ENCODE measurements around the gene SLC4A3. TPM values are rescaled to one million over a fixed set of nuclear protein-coding genes. Genes with fewer than 3 reads are reported as not detected.

The SLC4A3 gene
- total and polyA plus RNA-seq, 3 experiments from 2014 or later: 0.13 TPM; not detected in 2

DNA sequence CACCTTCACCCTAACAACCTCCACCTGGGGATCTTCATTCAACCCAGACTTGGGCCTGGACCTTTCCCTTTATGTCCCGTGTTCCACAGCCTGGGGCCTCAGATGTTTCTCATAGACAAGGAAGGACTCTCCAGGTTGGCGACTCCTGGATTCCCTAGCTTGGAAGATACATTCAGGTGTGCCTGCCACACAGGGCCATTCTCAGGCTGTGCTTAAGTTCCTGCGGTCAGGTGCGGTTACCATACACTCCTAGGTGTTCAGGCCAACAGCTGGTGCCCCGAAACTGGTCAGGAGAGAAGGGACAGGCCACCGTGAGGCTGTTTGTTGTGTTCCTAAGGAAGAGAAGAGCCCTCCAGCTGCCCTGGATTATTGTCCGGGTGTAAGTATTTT is 15.6 kb downstream of the SLC4A3 start:
- POLR2A ChIA-PET: no interaction called here
- Histone ChIP-seq H3K36me3 (ENCODE audit: insufficient read depth, low read length) (no peaks in the 10 kb centered on the region), H3K27ac (ENCODE audit: low read depth, low read length) (no peak overlapping the region), H3K4me3 (ENCODE audit: low read length) (no peak overlapping the region), H3K9me3 (ENCODE audit: low read length) (no peaks in the 10 kb centered on the region), H3K27me3 (ENCODE audit: insufficient read depth, low read length, poor library complexity, severe bottlenecking) (no peaks in the 10 kb centered on the region), H3K4me1 (ENCODE audit: insufficient read depth, low read length) (no peaks in the 10 kb centered on the region)
- CTCF ChIA-PET: interaction anchor here (0.6 to 2.1 kb wide), 11 partner anchors 9 to 146 kb away, joined by 3 to 11 read pairs (median 4); partner anchors contain the start of gene GMPPA
- Mint-ChIP-seq H3K36me3 (no peaks in the 10 kb centered on the region), H3K27ac (no peak overlapping the region), H3K4me3 (no peak overlapping the region), H3K27me3 (peaks cover 24 to 48% of the 10 kb centered on the region in 2 donors), H3K9me3 (no peaks in the 10 kb centered on the region), H3K4me1 (peaks cover 4 to 11% (median 7%) of the 10 kb centered on the region in 3 donors)
- no peak for DNase-seq

DNA sequence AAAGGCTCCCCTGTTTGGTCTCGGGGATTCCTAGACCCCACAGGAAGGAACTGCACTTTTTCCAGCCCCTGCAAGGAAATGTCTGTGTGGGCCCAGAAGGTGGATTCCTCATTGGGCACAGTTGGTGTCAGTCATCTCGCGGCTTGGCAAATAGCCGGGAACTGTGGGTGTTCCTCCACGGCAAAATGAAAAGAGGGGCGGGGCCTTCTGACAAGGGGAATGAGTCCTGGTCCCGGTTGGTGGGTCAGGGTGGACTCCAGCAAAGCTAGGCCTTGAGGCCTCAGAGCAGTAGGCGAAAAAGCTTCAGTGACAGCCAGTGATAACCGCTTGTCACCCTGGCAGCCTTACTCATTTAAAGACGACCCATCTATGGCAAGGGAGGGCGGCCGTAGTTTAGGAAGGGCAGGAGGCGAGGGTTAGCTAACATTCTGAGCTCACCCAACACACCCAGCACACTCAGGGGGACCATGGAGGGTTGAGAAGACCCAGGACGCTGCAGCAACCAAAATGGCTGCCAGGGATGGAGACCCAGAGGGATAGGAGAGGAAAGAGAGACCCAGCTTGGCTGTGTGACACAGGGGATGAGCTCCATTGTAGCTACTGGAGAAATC is 16.5 kb downstream of the SLC4A3 start:
- Histone ChIP-seq H3K4me1 (ENCODE audit: insufficient read depth, low read length) (no peaks in the 10 kb centered on the region), H3K4me3 (ENCODE audit: low read length) (no peak overlapping the region), H3K27ac (ENCODE audit: low read depth, low read length) (no peak overlapping the region), H3K27me3 (ENCODE audit: insufficient read depth, low read length, poor library complexity, severe bottlenecking) (peaks cover 1% of the 10 kb centered on the region), H3K9me3 (ENCODE audit: low read length) (no peaks in the 10 kb centered on the region), H3K36me3 (ENCODE audit: insufficient read depth, low read length) (no peaks in the 10 kb centered on the region)
- Mint-ChIP-seq H3K27me3 (peaks cover 18 to 52% of the 10 kb centered on the region in 2 donors), H3K27ac (no peak overlapping the region), H3K36me3 (no peaks in the 10 kb centered on the region), H3K4me3 (no peak overlapping the region), H3K9me3 (no peaks in the 10 kb centered on the region), H3K4me1 (peaks cover 4 to 8% (median 7%) of the 10 kb centered on the region in 3 donors)
- POLR2A ChIA-PET: no interaction called here
- no peak for DNase-seq
- CTCF ChIA-PET: interaction anchor here (1.2 to 1.8 kb wide), 3 partner anchors 17 to 103 kb away, joined by 4 to 10 read pairs (median 5); no protein-coding TSS in a partner anchor

DNA sequence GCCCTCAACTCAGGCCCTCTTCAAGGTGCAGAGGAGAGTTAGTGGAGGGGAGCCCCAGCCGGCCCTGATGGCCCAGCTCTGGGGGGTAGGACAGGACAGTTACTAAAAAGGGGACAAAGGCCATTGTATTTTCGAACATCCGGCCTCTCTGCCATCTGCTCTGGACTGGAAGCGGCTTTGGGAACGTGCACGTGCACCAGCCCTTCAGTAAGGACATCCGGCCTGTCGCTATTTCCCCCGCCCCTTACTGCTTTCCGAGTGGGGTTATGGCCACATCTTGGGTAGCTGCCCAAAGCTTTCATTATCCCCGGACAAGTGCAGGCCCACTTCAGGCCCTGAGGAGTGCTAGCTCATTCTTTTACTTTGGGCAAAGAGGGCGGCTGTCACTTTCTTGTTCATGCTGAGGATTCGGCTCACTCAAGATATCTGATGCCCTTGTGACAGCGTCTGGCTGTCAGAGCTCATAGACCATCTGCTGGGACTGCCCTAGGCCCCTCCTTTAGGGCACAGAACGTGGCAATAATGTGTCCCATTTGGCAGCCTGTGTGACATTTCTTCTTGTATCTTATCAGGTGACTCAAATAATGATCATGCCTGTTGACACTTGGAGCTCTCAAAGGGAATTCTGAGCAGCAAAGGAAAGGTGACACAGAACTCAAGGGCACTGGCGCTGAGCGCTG is 17.5 kb downstream of the SLC4A3 start:
- H3K4me3 Mint-ChIP-seq: no peak overlapping the region
- no peak overlapping the region for H3K27ac ChIP-seq (ENCODE audit: low read depth, low read length)
- peaks cover 5% of the 10 kb centered on the region for H3K27me3 ChIP-seq (ENCODE audit: insufficient read depth, low read length, poor library complexity, severe bottlenecking)
- H3K36me3 Mint-ChIP-seq: no peaks in the 10 kb centered on the region
- no peaks in the 10 kb centered on the region for H3K9me3 ChIP-seq (ENCODE audit: low read length)
- H3K27me3 Mint-ChIP-seq: peaks cover 18 to 59% of the 10 kb centered on the region in 2 donors
- ChIA-PET POLR2A (no interaction called here), CTCF (interaction anchor here (1.8 kb wide), 1 partner anchor 104 kb away, joined by 7 read pairs; no protein-coding TSS in a partner anchor)
- no peak overlapping the region for H3K27ac Mint-ChIP-seq
- H3K4me1 Mint-ChIP-seq: peaks cover 4 to 7% (median 7%) of the 10 kb centered on the region in 3 donors
- no peak for DNase-seq
- no peaks in the 10 kb centered on the region for H3K4me1 ChIP-seq (ENCODE audit: insufficient read depth, low read length)
- no peaks in the 10 kb centered on the region for H3K9me3 Mint-ChIP-seq
- H3K4me3 ChIP-seq (ENCODE audit: low read length): no peak overlapping the region
- no peaks in the 10 kb centered on the region for H3K36me3 ChIP-seq (ENCODE audit: insufficient read depth, low read length)

DNA sequence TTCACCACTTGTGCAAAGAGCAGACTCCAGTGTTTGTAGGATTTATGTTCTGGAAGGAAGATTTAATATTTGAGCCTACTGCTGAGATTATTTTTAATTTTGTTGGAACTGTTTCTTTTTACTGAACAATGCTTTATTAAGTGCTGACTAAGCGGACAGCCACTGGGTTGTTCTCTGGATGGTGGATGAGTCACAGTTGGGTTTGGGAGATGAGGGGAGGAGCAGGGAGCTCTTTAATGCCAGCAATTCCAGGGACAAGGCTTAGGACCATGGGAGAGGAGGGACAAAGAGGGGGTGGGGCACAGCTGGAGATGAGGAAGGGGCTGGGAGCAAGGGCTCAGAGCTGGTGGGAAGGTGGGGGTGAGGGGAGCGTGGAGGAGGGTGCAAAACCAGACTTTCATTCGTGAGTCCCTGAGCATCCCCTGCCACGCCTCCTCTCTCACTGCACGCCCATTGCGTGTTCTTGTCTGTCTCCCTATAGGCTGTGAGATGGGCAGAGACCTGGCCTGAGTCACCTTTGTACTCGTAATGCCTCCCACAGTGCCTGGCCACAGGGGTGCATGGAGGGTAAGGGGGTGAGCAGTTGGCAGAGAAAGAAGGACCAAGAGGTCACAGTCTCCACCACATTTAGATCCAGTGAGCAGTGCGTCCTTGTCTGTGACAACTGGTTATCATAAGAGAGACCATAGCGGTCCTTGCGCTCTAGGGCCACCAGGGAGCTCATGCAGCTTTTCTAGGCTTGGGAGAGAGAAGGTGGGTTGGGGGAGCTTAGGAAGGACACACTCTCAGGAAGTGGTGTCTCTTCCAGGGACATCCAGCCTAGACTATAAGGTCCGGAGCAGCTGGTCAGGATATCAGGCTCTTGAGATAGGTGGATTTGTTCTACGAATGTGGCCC is 18.4 kb downstream of the SLC4A3 start:
- Histone ChIP-seq H3K27me3 (ENCODE audit: insufficient read depth, low read length, poor library complexity, severe bottlenecking) (peaks cover 5% of the 10 kb centered on the region), H3K27ac (ENCODE audit: low read depth, low read length) (no peak overlapping the region), H3K9me3 (ENCODE audit: low read length) (no peaks in the 10 kb centered on the region), H3K4me3 (ENCODE audit: low read length) (no peak overlapping the region), H3K36me3 (ENCODE audit: insufficient read depth, low read length) (no peaks in the 10 kb centered on the region), H3K4me1 (ENCODE audit: insufficient read depth, low read length) (no peaks in the 10 kb centered on the region)
- Mint-ChIP-seq H3K9me3 (no peaks in the 10 kb centered on the region), H3K36me3 (no peaks in the 10 kb centered on the region), H3K4me3 (no peak overlapping the region), H3K27me3 (peaks cover 18 to 62% of the 10 kb centered on the region in 2 donors), H3K4me1 (peaks cover 4 to 7% (median 7%) of the 10 kb centered on the region in 3 donors), H3K27ac (no peak overlapping the region)
- ChIA-PET CTCF (interaction anchor here (1.8 kb wide), 1 partner anchor 105 kb away, joined by 7 read pairs; no protein-coding TSS in a partner anchor), POLR2A (no interaction called here)
- no peak for DNase-seq

DNA sequence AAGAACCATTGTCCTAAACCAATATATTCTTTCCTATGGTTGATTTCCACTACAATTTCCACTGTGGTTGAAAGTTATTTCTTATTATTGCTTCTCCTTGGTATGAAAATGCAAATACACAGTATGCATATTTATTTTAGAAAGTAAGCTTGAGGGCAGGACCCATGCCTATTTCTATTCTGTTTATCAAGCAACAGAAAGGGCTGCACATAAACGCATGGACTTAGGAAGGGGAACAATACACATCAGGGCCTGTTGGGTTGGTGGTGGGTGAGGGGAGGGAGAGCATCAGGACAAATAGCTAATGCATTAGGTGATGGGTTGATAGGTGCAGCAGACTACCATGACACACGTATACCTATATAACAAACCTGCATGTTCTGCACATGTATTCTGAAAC is 20.7 kb downstream of the SLC4A3 start:
- H3K4me1 Mint-ChIP-seq: no peaks in the 10 kb centered on the region
- no peak for DNase-seq
- ChIA-PET CTCF (interaction anchor here (0.6 kb wide), 1 partner anchor 1336 kb away, joined by 3 read pairs; no protein-coding TSS in a partner anchor), POLR2A (no interaction called here)
- H3K27me3 Mint-ChIP-seq: peaks cover 28 to 75% of the 10 kb centered on the region in 2 donors
- no peaks in the 10 kb centered on the region for H3K36me3 ChIP-seq (ENCODE audit: insufficient read depth, low read length)
- H3K4me3 Mint-ChIP-seq: no peak overlapping the region
- H3K27me3 ChIP-seq (ENCODE audit: insufficient read depth, low read length, poor library complexity, severe bottlenecking): peaks cover 5% of the 10 kb centered on the region
- no peak overlapping the region for H3K27ac Mint-ChIP-seq
- H3K4me1 ChIP-seq (ENCODE audit: insufficient read depth, low read length): no peaks in the 10 kb centered on the region
- peaks cover 0 to 5% (median 3%) of the 10 kb centered on the region in 5 donors for H3K9me3 Mint-ChIP-seq
- H3K27ac ChIP-seq (ENCODE audit: low read depth, low read length): no peak overlapping the region
- H3K36me3 Mint-ChIP-seq: no peaks in the 10 kb centered on the region
- H3K9me3 ChIP-seq (ENCODE audit: low read length): no peaks in the 10 kb centered on the region
- H3K4me3 ChIP-seq (ENCODE audit: low read length): no peak overlapping the region

DNA sequence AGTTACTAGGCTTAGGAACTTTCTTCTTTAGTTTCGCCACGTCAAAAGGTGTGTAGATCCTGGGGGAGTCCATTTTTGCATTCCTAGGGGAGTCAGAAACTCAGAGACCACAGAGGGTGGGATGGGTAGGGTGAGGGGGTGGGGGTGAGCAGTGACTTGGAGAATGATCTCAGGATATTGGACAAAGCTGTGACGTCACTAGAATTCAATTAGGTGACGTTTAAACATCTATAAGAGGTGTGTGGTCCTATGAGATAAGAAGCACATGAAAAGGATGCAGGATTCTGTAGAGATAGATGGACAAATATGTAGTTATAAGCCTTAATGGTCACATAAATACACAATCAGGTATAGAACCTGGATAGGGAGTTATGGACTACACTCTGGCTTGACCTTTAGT is 21.5 kb downstream of the SLC4A3 start:
- Histone ChIP-seq H3K27ac (ENCODE audit: low read depth, low read length) (no peak overlapping the region), H3K4me3 (ENCODE audit: low read length) (no peak overlapping the region), H3K9me3 (ENCODE audit: low read length) (no peaks in the 10 kb centered on the region), H3K4me1 (ENCODE audit: insufficient read depth, low read length) (no peaks in the 10 kb centered on the region), H3K36me3 (ENCODE audit: insufficient read depth, low read length) (no peaks in the 10 kb centered on the region), H3K27me3 (ENCODE audit: insufficient read depth, low read length, poor library complexity, severe bottlenecking) (peaks cover 9% of the 10 kb centered on the region)
- peaks cover 0 to 5% (median 3%) of the 10 kb centered on the region in 5 donors for H3K9me3 Mint-ChIP-seq
- ChIA-PET POLR2A (no interaction called here), CTCF (no interaction called here)
- no peak for DNase-seq
- peaks cover 28 to 79% of the 10 kb centered on the region in 2 donors for H3K27me3 Mint-ChIP-seq
- no peaks in the 10 kb centered on the region for H3K4me1 Mint-ChIP-seq
- H3K36me3 Mint-ChIP-seq: no peaks in the 10 kb centered on the region
- no peak overlapping the region for H3K4me3 Mint-ChIP-seq
- H3K27ac Mint-ChIP-seq: no peak overlapping the region

DNA sequence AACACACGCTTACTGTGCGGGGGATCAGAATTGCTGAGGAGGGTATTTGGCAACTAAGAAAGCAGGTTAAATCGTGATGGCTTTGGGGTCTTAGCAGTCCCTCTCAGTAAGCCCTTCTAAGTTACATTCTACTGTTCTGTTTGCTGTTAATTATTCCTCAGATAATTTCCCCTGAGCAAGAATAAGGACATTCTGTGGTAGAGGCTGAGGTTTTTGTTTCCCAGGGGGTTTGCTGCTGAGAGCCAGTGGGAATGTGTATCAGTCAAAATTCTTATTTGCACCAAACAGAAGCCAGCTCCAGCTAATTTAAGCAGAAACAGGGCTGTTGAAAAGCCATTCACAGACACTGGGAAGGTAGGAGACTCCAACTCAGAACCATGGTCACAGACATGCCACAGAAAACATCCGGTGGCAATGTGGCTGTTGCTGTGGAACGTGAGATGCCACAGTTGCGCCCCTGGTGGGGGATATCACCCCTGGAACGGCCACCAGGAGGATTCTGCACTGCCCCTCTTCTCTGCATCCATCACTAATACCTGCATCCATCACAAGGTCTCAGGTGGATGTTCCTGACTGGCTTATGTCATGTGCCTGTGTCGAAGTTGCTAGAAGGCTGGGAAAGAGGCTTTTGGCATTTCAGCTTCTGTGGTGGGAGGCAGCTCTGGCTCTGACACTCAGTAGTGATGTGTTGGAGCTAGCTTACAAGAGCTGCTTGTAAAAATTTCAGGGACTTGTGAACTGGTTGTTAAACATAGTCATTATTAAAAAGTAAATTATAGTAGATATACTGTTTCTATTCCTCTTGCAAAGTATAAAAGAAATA is 23.2 kb downstream of the SLC4A3 start:
- ChIA-PET CTCF (interaction anchor here (3.2 kb wide), 1 partner anchor 8 kb away, joined by 11 read pairs; no protein-coding TSS in a partner anchor), POLR2A (no interaction called here)
- Mint-ChIP-seq H3K4me3 (no peak overlapping the region), H3K27me3 (peaks cover 33 to 84% of the 10 kb centered on the region in 2 donors), H3K9me3 (peaks cover 0 to 5% (median 3%) of the 10 kb centered on the region in 5 donors), H3K27ac (no peak overlapping the region), H3K4me1 (no peaks in the 10 kb centered on the region), H3K36me3 (no peaks in the 10 kb centered on the region)
- no peak for DNase-seq
- Histone ChIP-seq H3K4me3 (ENCODE audit: low read length) (no peak overlapping the region), H3K4me1 (ENCODE audit: insufficient read depth, low read length) (no peaks in the 10 kb centered on the region), H3K27me3 (ENCODE audit: insufficient read depth, low read length, poor library complexity, severe bottlenecking) (peaks cover 9% of the 10 kb centered on the region), H3K27ac (ENCODE audit: low read depth, low read length) (no peak overlapping the region), H3K9me3 (ENCODE audit: low read length) (no peaks in the 10 kb centered on the region), H3K36me3 (ENCODE audit: insufficient read depth, low read length) (no peaks in the 10 kb centered on the region)
